ENCODE results near the gene GADD45B. TPM values are rescaled to one million over a fixed set of nuclear protein-coding genes. Genes with fewer than 3 reads are reported as not detected.
A peak's percentile ranks its signal among the peaks of the same experiment; 100 is the strongest.

GADD45B gene
- total RNA-seq, 6 experiments from 2014 or later = 39.0 to 176 (median 127) TPM

DNA sequence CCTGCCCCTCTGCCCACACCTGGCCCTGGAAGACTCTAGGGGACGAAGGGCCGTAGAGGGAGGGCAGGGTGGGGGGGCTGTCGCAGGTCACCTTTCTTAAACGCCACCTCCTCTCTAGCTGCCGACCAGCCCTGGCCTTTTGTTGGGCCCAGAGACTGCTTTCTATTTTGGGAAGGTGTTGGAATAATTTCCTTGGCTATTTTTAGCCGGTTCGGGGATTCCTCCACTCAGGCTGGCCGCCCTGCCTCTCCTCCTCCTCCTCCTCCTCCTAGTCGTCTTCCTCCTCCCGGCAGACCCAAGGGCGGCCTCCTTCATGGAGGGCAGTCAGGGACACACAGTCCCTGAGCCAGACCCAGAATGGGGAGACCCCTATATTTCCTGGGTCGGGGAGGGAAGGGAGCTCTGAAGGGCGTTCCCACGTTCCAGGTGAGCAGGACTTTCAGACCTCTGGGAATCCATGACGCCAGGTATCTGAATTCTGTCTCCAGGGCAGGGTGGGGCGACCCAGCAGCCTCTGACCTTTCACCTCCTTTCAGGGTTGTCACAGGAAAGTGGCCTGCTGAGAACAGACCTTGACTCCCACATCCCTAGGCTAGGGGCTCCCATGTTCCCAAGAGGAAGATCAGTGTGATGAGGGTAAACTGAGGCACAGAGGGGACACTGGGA, 19.9 kb downstream of the GADD45B start:
- H3K9me3 ChIP-seq = no peaks in the 10 kb centered on the region
- 33% methylated on average over 8 of the region's 16 CpGs for WGBS (ENCODE audit: insufficient coverage, low coverage, low lambda C conversion rate, missing lambda C conversion rate)
- H3K36me3 ChIP-seq = no peaks in the 10 kb centered on the region
- H3K27me3 ChIP-seq = no peaks in the 10 kb centered on the region
- intact Hi-C loops (cut with DNase I) = loop anchor here in 1 of 2 donors (10.0 kb wide), 1 partner anchor 79 kb away; no protein-coding TSS in a partner anchor
- H3K27ac ChIP-seq = peak overlapping the region; percentile 56 to 66 (median 58)
- peak in 3 of 4 donors; percentile 1 to 30 (median 16) for ATAC-seq
- DNase-seq = peak in 1 of 3 donors; percentile 53
- H3K4me3 ChIP-seq = peak overlapping the region; percentile 50 to 61 (median 55)
- TF ChIP-seq POLR2A (IDR thresholded peaks at IDR 0.05) = no peak
- TF ChIP-seq, protein P1, sequence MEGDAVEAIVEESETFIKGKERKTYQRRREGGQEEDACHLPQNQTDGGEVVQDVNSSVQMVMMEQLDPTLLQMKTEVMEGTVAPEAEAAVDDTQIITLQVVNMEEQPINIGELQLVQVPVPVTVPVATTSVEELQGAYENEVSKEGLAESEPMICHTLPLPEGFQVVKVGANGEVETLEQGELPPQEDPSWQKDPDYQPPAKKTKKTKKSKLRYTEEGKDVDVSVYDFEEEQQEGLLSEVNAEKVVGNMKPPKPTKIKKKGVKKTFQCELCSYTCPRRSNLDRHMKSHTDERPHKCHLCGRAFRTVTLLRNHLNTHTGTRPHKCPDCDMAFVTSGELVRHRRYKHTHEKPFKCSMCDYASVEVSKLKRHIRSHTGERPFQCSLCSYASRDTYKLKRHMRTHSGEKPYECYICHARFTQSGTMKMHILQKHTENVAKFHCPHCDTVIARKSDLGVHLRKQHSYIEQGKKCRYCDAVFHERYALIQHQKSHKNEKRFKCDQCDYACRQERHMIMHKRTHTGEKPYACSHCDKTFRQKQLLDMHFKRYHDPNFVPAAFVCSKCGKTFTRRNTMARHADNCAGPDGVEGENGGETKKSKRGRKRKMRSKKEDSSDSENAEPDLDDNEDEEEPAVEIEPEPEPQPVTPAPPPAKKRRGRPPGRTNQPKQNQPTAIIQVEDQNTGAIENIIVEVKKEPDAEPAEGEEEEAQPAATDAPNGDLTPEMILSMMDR (IDR thresholded peaks at IDR 0.05) = no peak
- H3K4me1 ChIP-seq = peaks cover 0 to 18% (median 7%) of the 10 kb centered on the region in 4 donors

DNA sequence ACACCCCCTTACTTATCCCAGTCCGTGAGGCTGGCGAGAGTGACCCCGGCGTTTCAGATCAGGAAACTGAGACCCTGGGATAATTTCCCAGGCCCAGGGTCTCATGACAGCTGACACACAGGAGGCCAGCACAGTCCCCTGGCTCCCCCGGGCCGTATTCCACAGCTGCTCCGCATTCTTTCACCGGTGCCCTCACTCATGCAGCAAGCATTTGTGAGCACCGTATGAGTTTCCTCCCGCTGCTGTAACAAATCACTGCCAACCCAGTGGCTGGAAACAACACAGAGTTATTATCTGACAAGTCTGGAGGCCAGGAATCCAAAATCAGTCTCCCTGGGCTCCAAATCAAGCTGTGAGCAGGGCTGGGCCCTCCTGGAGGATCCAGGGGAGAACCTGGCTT, 21.3 kb downstream of the GADD45B start:
- H3K27ac ChIP-seq = no peak overlapping the region
- H3K4me1 ChIP-seq = peaks cover 0 to 13% (median 6%) of the 10 kb centered on the region in 4 donors
- H3K36me3 ChIP-seq = no peaks in the 10 kb centered on the region
- H3K9me3 ChIP-seq = no peaks in the 10 kb centered on the region
- DNase-seq = no peak
- intact Hi-C loops (cut with DNase I) = loop anchor here in 1 of 2 donors (10.0 kb wide), 1 partner anchor 78 kb away; no protein-coding TSS in a partner anchor
- ATAC-seq = no peak
- TF ChIP-seq POLR2A (IDR thresholded peaks at IDR 0.05) = no peak
- TF ChIP-seq, protein P1 (IDR thresholded peaks at IDR 0.05) = no peak
- WGBS (ENCODE audit: insufficient coverage, low coverage, low lambda C conversion rate, missing lambda C conversion rate) = 95% methylated on average over 5 of the region's 10 CpGs
- no peak overlapping the region for H3K4me3 ChIP-seq
- H3K27me3 ChIP-seq = no peaks in the 10 kb centered on the region

DNA sequence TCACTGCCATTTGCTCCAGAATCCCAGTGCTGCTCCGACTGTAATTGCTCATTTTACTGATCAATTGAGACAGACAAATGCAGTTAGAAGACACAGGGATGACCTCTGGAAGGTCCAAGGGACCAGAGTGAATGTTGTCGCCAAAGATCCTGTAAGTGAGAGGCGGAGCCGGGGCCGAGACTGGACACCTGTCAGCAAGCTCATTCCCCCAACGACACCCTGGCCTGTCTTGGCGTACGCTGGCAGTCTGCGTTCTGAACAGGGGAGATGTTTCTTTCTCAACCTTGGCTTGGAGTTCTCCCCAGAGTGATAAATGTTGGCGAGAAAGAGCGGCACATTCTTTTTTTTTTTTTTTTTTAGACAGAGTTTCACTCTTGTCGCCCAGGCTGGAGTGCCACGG, 24.2 kb downstream of the GADD45B start:
- intact Hi-C loops (cut with DNase I) = no loop called here
- 82% methylated on average over 11 of the region's 13 CpGs for WGBS (ENCODE audit: insufficient coverage, low coverage, low lambda C conversion rate, missing lambda C conversion rate)

DNA sequence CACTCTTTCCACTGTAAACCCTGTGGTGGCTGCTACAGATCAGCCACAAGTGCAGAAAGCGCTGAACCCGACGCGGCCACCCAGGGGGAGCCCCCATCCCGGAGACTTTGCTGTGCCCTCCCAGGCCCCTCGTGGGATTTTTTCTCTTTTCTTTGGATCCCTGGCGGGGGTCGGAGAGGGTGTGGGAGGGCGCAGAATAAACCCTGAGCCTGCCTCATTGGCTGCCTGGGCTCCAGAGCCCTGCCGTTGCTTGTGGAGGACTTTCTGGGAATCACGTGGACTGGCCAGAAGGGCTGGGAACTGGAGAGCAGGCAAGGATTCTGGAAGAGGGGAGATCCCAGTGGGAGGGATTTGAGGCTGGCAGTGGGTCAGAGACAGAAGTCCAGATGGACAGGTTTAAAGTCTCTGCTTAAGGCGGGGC, 24.9 kb downstream of the GADD45B start:
- H3K36me3 ChIP-seq = no peaks in the 10 kb centered on the region
- H3K4me3 ChIP-seq = no peak overlapping the region
- H3K9me3 ChIP-seq = no peaks in the 10 kb centered on the region
- intact Hi-C loops (cut with DNase I) = no loop called here
- H3K27ac ChIP-seq = no peak overlapping the region
- ATAC-seq = no peak
- 72% methylated on average over 10 of the region's 12 CpGs for WGBS (ENCODE audit: insufficient coverage, low coverage, low lambda C conversion rate, missing lambda C conversion rate)
- TF ChIP-seq, protein P1 (IDR thresholded peaks at IDR 0.05) = no peak
- no peak for TF ChIP-seq POLR2A (IDR thresholded peaks at IDR 0.05)
- H3K4me1 ChIP-seq = peaks cover 0 to 4% (median 2%) of the 10 kb centered on the region in 4 donors
- DNase-seq = no peak
- H3K27me3 ChIP-seq = no peaks in the 10 kb centered on the region

More for the DNA sequence above, 24.2 kb downstream of the GADD45B start:
- Histone ChIP-seq H3K4me3 (no peak overlapping the region), H3K4me1 (peaks cover 0 to 11% (median 5%) of the 10 kb centered on the region in 4 donors), H3K27me3 (no peaks in the 10 kb centered on the region), H3K9me3 (no peaks in the 10 kb centered on the region), H3K27ac (no peak overlapping the region), H3K36me3 (no peaks in the 10 kb centered on the region)
- no peak for TF ChIP-seq POLR2A (IDR thresholded peaks at IDR 0.05)
- TF ChIP-seq, protein P1 (IDR thresholded peaks at IDR 0.05) = no peak
- no peak for DNase-seq
- ATAC-seq = no peak
